NCI-H2227 (cell line): Measurements from ENCODE around the gene EMP2.
"Not testable (repeated sequence)": the region's sequence is repeated elsewhere in the genome, so short reads cannot be mapped to it uniquely, and the experiment has no call there.

Experiments
- DNase-seq: peaks from one replicate; lab custom pipeline; 2025; ENCODE audit not compliant: unreplicated experiment; lab: John Stamatoyannopoulos, UW

EMP2 gene

GRCh38 chr16:10579965-10580882 is at the start of gene EMP2:
TSS of gene EMP2 (minus strand) at chr16:10580598. CDS start at chr16:10547617, 32,981 bp downstream.
- peak; percentile 71 for DNase-seq

DNA sequence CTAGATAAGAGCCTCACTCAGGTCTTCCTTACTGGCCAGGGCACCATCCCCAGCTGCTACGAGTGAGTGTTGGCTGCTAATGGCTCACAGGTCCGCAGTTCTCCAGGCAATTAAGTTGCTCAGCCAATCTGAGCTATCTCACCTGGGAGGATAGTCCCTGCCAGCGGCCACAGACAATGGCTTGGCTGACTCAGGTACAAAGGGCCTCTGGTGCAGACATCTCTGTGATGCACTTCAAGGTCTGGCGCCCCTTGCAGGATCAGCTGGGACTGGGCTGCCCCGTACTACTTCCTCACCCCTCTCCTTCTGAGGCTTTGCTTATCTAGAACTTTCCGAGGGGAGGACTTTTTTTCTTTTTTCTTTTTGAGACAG is 49.2 kb upstream of the EMP2 start:
- no peak for DNase-seq

DNA sequence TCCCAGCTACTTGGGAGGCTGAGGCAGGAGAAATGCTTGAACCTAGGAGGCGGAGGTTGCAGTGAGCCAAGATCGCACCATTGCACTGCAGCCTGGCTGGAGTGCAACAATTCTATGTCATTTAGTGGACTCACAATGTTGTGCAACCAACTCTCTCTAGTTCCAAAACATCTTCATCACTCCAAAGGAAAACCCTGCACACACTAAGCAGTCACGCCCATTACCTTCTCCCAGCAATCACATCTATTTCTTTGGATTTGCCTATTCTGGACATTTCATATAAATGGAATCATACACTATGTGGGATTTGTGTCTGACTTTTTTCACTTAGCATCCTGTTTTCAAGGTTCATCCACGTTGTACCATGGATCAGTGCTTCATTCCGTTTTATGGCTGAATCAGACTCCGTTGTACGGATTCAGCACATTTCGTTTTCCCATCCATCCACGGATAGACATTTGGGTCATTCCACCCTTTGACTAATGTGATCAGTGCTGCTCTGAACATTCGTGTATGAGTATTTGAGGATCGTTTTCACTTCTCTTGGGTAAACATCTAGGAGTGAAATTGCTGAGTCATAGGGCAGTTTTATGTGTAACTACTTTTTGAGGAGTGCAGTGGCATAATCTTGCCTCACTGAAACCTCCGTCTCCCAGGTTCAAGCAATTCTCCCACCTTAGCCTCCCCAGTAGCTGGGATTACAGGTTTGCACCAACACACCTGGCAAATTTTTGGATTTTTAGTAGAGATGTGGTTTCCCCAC is 45.4 kb upstream of the EMP2 start:
- DNase-seq, result no peak

GRCh38 chr16:10624527-10624926 is 44.1 kb upstream of the EMP2 start:
- DNase-seq, result no peak

- DNase-seq, result no peak
Measured at GRCh38 chr16:10623059-10623458, 42.7 kb upstream of the EMP2 start.

GRCh38 chr16:10622036-10622921 is 41.9 kb upstream of the EMP2 start:
- DNase-seq, result no peak

DNA sequence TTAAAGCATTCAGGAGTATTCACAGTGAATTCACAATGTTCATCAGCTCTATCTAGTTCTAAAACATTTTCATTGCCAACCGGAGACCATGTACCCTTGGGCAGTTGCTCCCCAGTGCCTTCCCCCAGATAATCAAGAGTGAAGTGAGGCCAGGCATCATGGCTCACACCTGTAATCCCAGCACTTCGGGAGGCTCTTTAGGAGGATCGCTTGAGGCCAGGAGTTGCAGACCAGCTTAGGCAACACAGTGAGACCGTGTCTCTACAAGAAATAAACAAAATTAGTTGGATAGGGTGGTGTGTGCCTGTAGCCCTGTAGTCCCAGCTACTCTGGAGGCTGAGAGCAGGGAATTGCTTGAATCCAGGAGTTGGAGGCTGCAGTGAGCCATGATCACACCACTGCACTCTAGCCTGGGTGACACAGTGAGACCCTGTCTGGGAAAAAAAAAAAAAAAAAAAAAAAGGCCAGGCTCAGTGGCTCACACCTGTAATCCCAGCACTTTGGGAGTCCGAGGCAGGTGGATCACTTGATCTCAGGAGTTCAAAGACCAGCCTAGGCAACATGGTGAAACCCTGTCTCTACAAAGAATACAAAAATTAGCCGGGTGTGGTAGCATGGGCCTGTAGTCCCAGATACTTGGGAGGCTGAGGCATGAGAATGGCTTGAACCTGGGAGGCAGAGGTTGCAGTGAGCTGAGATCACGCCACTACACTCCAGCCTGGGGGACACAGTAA is 41.0 kb upstream of the EMP2 start:
- not testable (repeated sequence) for DNase-seq

- no peak for DNase-seq
Measured at GRCh38 chr16:10620120-10620519, 39.7 kb upstream of the EMP2 start.

GRCh38 chr16:10619271-10619849 is 39.0 kb upstream of the EMP2 start:
- peak; percentile 24 for DNase-seq

- DNase-seq, result no peak
Measured at GRCh38 chr16:10618710-10619209, 38.4 kb upstream of the EMP2 start.

GRCh38 chr16:10617662-10618420 is 37.4 kb upstream of the EMP2 start:
- no peak for DNase-seq

DNA sequence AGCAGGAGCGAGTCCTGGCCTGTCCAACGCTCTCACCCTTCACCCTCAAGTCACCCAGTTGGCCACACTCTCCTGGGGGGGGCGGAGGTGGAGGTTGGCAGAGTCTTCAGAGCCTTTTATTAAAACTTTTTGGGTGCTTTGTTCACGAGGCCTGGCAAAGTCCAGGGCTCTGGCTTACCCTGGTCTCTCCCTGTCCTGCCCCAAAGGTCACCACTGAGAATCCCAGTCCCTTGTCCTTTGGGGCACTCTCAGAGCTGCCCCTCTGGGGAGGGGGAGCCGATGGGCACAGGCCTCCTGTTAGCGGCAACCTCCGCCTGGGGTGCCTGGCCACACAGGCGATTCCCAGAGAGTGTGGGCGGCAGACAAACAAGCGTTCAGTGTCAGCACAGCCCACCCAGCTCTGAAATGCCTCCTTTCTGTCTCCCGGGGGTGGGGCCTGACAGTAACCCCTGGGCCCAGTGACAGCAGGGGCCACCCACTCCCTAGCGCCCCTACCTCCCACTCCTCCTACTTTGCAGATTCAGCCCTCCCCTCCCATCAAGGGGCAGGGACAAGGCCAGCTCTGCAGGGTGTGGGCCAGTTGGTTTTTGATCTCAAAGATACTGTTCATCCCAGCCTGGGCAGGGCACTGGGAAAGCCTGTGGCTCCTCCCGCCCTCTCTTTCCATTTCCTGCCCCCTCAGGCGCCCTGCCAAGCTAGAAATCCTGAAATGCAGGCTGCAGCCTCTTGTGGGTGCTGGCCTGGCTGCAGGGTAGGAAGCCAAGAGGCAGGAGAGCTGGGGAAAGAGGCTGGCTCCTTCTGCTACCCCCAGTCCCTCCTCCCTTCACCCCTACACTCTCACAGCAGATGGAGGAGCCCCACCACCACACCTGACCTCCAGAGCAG is 36.6 kb upstream of the EMP2 start:
- no peak for DNase-seq

GRCh38 chr16:10616419-10616755 is 36.0 kb upstream of the EMP2 start:
- no peak for DNase-seq

GRCh38 chr16:10614685-10615084 is 34.3 kb upstream of the EMP2 start:
- DNase-seq, result no peak

GRCh38 chr16:10613785-10614485 is 33.5 kb upstream of the EMP2 start:
- no peak for DNase-seq

- DNase-seq, result no peak
Measured at GRCh38 chr16:10612649-10613179, 32.3 kb upstream of the EMP2 start.

- DNase-seq, result no peak
Measured at GRCh38 chr16:10611825-10612342, 31.5 kb upstream of the EMP2 start.
